K562 (cell line): Measurements from ENCODE around the gene CEP41. TPM values are rescaled to one million over a fixed set of nuclear protein-coding genes. Genes with fewer than 3 reads are reported as not detected.

Source experiments
- ASH1L ChIP-seq: fragments of 450-650 bp; IDR thresholded peaks from 2 replicates; pipeline ENCODE4 v1.6.1; 2018; ENCODE audit warnings: borderline replicate concordance, mild to moderate bottlenecking, low read depth; ENCODE audit not compliant: partially characterized antibody
- CBX8 ChIP-seq: fragments of 200-600 bp; sonication (generic); IDR thresholded peaks from 2 replicates; pipeline ENCODE4 v1.6.1; 2012; ENCODE audit warnings: borderline replicate concordance, mixed run types, low read depth, mild to moderate bottlenecking, moderate library complexity, mixed read lengths, low read length, control low read depth, inconsistent platforms; ENCODE audit not compliant: poor library complexity, severe bottlenecking; ENCODE audit errors: extremely low read depth
- CEBPG ChIP-seq, 3 experiments: fragments of 200-800 bp in 1 of 3; sonication (Bioruptor generic) in 1 of 3; sonication (generic) in 1 of 3; formaldehyde crosslinking in 1 of 3; IDR thresholded peaks in 2 of 3; conservative IDR thresholded peaks in 1 of 3; 2 replicates each; pipeline versions ENCODE4 v1.6.1 to v1.8.0; 2016 to 2022; ENCODE audit warnings: missing compliant biosample characterization in 2 of 3, missing genetic modification characterization in 2 of 3, mild to moderate bottlenecking in 1 of 3, missing genetic modification reagents in 1 of 3
- CHD1 ChIP-seq: fragments of 200-600 bp; sonication (generic); IDR thresholded peaks from one replicate; pipeline ENCODE4 v1.6.1; 2012; ENCODE audit warnings: mild to moderate bottlenecking, moderate library complexity, low read length, inconsistent platforms
- EHMT2 ChIP-seq: fragments of 450-650 bp; IDR thresholded peaks from 2 replicates; pipeline ENCODE4 v1.6.1; 2018; ENCODE audit warnings: antibody characterized with exemption
- FUS ChIP-seq: fragments of 200-400 bp; formaldehyde crosslinking; optimal IDR thresholded peaks from 2 replicates; pipeline ENCODE3; 2017; ENCODE audit warnings: low read depth, low read length
- KDM5B ChIP-seq: fragments of 200-600 bp; sonication (generic); IDR thresholded peaks from 2 replicates; pipeline ENCODE4 v1.6.1; 2012; ENCODE audit warnings: low read depth, mild to moderate bottlenecking, moderate library complexity, low read length, control low read depth, inconsistent platforms; ENCODE audit not compliant: insufficient replicate concordance
- MAZ ChIP-seq, 2 experiments: fragments of 450-650 bp in 1 of 2; sonication (generic) in 1 of 2; formaldehyde crosslinking; IDR thresholded peaks in 1 of 2; conservative IDR thresholded peaks in 1 of 2; 2 replicates each; pipeline versions ENCODE4 v1.4.0 to v1.5.0; 2020; ENCODE audit warnings: mild to moderate bottlenecking in 1 of 2, missing genetic modification reagents in 1 of 2
- MCM3 ChIP-seq: fragments of 450-650 bp; IDR thresholded peaks from 2 replicates; pipeline ENCODE4 v1.6.1; 2016
- MTA2 ChIP-seq: fragments of 450-650 bp; IDR thresholded peaks from 2 replicates; pipeline ENCODE4 v1.6.1; 2016; ENCODE audit warnings: low read depth
- NCOA6 ChIP-seq: fragments of 450-650 bp; IDR thresholded peaks from 2 replicates; pipeline ENCODE4 v1.6.1; 2017; ENCODE audit warnings: mild to moderate bottlenecking
- POU5F1 ChIP-seq: fragments of 150-350 bp; IDR thresholded peaks from 2 replicates; pipeline ENCODE4 v1.6.1; 2014; ENCODE audit warnings: borderline replicate concordance, low read length, low read depth, mild to moderate bottlenecking; ENCODE audit not compliant: partially characterized antibody
- PRDM10 ChIP-seq: fragments of 450-650 bp; IDR thresholded peaks from 2 replicates; pipeline ENCODE4 v1.6.1; 2018; ENCODE audit not compliant: partially characterized antibody
- ZNF263 ChIP-seq: sonication (generic); formaldehyde crosslinking; IDR thresholded peaks from 2 replicates; pipeline ENCODE4 v1.8.0; 2022; ENCODE audit warnings: mild to moderate bottlenecking, missing genetic modification reagents, borderline replicate concordance
- ZNF311 ChIP-seq: fragments of 250-450 bp; sonication (Bioruptor Pico); IDR thresholded peaks from 2 replicates; pipeline ENCODE4 v1.4.0; 2020; ENCODE audit warnings: mild to moderate bottlenecking, moderate library complexity
- polyA plus RNA-seq, 8 experiments: library from polyadenylated mRNA; depleted of rRNA in 4 of 8; stranded (reverse) in 5 of 8; unstranded in 3 of 8; fragments of >200 nt; fragmentation: Nextera tagmentation in 2 of 8; fragmentation: Illumina TruSeq in 1 of 8; extraction: Ambion mirVana in 2 of 8; extraction: Trizol in 1 of 8; gene quantifications; 2 replicates each; pipeline versions ENCODE4 v1.2.1 to v1.2.3, GENCODE V29; 2011 to 2014; ENCODE audit warnings: inconsistent platforms in 1 of 8, missing spikeins in 1 of 8
- total RNA-seq, 7 experiments: library from RNA; depleted of rRNA in 6 of 7; stranded (reverse); fragments of >200 nt in 6 of 7; fragmentation: Illumina TruSeq in 2 of 7; extraction: Trizol in 2 of 7; gene quantifications; 2 replicates each; pipeline versions ENCODE4 v1.2.1 to v1.2.3, GENCODE V29; 2011 to 2021; ENCODE audit warnings: low replicate concordance in 1 of 7
- TF ChIP-seq, protein P1 (sequence below): sonication (generic); formaldehyde crosslinking; IDR thresholded peaks from 2 replicates; pipeline ENCODE4 v1.8.0; 2022; ENCODE audit warnings: missing genetic modification reagents, mild to moderate bottlenecking, borderline replicate concordance
- TF ChIP-seq, protein P2 (sequence below): conservative IDR thresholded peaks from 2 replicates; pipeline ENCODE4 v1.6.1; 2011; ENCODE audit warnings: low read depth, mild to moderate bottlenecking, low read length; ENCODE audit not compliant: control insufficient read depth
- TF ChIP-seq, protein P3 (sequence below): fragments of 450-650 bp; IDR thresholded peaks from 2 replicates; pipeline ENCODE4 v1.6.1; 2016

Gene CEP41
- total and polyA plus RNA-seq, 9 of the 15 experiments (the other 6 are each of a cell fraction or from before 2014, with no cell fraction given), result 1.5 to 15.5 (median 6.4) TPM

DNA sequence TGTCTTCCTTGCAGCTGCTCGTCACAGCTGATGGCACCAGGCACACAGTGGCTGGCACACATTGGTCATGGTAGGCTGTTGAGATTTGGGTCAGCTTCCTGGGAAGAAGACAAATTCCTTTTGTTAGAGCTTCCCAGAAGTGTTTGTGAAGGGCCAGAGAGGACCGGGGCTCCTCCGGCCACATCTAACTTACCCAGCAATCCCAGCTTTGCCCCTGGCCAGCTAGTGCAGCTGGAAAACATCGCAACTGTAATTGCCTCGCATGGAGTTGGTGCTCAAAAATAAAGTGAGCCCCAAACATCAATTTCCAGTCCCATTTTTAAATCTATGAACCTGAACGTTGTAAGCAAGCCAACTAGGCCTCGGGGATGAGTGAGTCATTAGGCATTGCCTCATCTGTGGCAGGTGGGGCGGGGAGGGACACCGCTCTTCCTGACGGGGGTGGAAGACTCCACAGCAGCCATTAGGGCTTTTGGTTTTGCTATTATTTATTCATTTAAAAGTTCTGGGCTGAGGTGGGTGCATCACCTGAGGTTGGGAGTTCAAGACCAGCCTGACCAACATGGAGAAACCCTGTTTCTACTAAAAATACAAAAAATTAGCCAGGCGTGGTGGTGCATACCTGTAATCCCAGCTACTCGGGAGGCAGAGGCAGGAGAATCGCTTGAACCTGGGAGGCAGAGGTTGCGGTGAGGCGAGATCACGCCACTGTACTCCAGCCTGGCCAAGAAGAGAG is 83.8 kb downstream of the CEP41 start (continued):
- TF ChIP-seq, protein P1, sequence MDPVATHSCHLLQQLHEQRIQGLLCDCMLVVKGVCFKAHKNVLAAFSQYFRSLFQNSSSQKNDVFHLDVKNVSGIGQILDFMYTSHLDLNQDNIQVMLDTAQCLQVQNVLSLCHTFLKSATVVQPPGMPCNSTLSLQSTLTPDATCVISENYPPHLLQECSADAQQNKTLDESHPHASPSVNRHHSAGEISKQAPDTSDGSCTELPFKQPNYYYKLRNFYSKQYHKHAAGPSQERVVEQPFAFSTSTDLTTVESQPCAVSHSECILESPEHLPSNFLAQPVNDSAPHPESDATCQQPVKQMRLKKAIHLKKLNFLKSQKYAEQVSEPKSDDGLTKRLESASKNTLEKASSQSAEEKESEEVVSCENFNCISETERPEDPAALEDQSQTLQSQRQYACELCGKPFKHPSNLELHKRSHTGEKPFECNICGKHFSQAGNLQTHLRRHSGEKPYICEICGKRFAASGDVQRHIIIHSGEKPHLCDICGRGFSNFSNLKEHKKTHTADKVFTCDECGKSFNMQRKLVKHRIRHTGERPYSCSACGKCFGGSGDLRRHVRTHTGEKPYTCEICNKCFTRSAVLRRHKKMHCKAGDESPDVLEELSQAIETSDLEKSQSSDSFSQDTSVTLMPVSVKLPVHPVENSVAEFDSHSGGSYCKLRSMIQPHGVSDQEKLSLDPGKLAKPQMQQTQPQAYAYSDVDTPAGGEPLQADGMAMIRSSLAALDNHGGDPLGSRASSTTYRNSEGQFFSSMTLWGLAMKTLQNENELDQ (CRISPR knock-in tag), result no peak
- TF ChIP-seq NCOA6, result no peak
- TF ChIP-seq CHD1, result no peak
- no peak for TF ChIP-seq MTA2
- TF ChIP-seq CEBPG (CRISPR knock-in tag; IDR thresholded peaks at IDR 0.05), result peak; percentile 76; the same call in 1 of the 2 replicates
- peak; percentile 74 to 88 for TF ChIP-seq CEBPG (tag; conservative IDR thresholded peaks at IDR 0.05 in 1 of 2, IDR thresholded peaks at IDR 0.05 in 1 of 2)
- no peak for TF ChIP-seq CBX8
- no peak for TF ChIP-seq MCM3
- TF ChIP-seq, protein P2, sequence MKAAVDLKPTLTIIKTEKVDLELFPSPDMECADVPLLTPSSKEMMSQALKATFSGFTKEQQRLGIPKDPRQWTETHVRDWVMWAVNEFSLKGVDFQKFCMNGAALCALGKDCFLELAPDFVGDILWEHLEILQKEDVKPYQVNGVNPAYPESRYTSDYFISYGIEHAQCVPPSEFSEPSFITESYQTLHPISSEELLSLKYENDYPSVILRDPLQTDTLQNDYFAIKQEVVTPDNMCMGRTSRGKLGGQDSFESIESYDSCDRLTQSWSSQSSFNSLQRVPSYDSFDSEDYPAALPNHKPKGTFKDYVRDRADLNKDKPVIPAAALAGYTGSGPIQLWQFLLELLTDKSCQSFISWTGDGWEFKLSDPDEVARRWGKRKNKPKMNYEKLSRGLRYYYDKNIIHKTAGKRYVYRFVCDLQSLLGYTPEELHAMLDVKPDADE, result no peak
- TF ChIP-seq PRDM10, result no peak
- no peak for TF ChIP-seq ZNF263 (CRISPR knock-in tag)
- peak in 1 of 2 experiments; percentile 60; a peak in 1 of 4 replicates for TF ChIP-seq MAZ (CRISPR knock-in tag; conservative IDR thresholded peaks at IDR 0.05 in 1 of 2, IDR thresholded peaks at IDR 0.05 in 1 of 2)
- no peak for TF ChIP-seq ASH1L
- no peak for TF ChIP-seq ZNF311 (CRISPR knock-in tag)
- TF ChIP-seq, protein P3, sequence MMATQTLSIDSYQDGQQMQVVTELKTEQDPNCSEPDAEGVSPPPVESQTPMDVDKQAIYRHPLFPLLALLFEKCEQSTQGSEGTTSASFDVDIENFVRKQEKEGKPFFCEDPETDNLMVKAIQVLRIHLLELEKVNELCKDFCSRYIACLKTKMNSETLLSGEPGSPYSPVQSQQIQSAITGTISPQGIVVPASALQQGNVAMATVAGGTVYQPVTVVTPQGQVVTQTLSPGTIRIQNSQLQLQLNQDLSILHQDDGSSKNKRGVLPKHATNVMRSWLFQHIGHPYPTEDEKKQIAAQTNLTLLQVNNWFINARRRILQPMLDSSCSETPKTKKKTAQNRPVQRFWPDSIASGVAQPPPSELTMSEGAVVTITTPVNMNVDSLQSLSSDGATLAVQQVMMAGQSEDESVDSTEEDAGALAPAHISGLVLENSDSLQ, result no peak
- TF ChIP-seq POU5F1, result no peak
- no peak for TF ChIP-seq FUS
- TF ChIP-seq KDM5B, result no peak
- TF ChIP-seq EHMT2, result peak; percentile 84
